ENCODE results near the gene CHST11.

CHST11 gene

DNA sequence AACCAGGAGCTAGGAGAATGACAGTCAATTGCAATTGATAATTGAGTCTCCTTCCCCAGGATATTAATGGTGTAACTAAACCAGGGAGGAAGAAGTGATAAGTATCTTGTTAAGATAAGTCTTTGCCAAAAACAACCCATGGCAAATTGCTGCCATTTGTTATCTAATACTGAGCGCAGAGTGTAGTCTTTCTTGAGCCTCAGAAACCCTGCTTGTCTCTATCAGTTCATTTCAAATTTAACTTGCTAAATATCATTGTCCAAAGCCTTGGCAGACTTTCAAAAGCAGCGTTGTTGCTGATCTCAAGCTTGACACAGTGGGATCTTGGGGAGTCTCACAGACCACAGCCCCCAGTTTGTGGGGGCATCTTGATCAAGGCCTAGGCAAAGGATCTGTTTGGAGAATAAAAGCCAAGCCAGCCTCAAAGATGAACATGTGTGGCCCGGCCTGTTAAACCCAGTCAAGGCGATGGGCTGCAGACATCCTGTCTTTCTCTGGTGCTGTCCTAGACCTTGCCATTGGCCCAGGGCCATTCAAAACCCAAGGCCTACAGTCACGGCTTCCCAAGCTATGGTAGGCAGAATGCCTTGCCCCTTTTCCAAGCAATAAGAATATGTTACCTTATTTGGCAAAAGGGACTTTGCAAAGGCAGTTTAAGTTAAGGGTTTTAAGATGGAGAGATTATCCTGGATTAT, 164.2 kb downstream of the CHST11 start:
- Mint-ChIP-seq H3K36me3 (peaks cover 22% of the 10 kb centered on the region), H3K9me3 (no peaks in the 10 kb centered on the region), H3K27me3 (no peaks in the 10 kb centered on the region), H3K27ac (peak overlapping the region; percentile 21), H3K4me3 (no peak overlapping the region), H3K4me1 (peaks cover 15% of the 10 kb centered on the region)
- CTCF ChIA-PET: no interaction called here
- no peak for DNase-seq

DNA sequence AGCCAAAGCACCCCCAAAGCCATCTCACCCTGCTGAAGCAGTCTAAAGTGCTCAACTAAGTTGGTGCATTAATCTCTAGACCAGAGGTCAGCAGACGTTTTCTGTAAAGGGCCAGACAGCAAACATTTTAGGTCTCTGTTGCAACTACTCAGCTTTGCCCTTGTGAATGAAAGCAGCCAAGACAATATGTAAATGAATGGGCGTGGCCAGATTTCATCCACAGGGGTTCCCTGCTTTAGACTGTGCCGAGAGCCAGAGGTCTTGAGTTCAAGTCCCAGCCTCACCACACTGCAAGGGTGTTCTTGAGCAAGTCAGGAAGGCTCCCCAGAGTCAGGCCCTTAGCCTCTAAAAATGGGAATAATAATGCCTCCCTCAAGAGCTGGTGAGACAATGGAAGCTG, 166.2 kb downstream of the CHST11 start:
- no peak for DNase-seq
- peaks cover 22% of the 10 kb centered on the region for H3K36me3 Mint-ChIP-seq
- H3K9me3 Mint-ChIP-seq: no peaks in the 10 kb centered on the region
- CTCF ChIA-PET: no interaction called here
- H3K4me1 Mint-ChIP-seq: peaks cover 15% of the 10 kb centered on the region
- no peak overlapping the region for H3K4me3 Mint-ChIP-seq
- H3K27ac Mint-ChIP-seq: no peak overlapping the region
- H3K27me3 Mint-ChIP-seq: no peaks in the 10 kb centered on the region

DNA sequence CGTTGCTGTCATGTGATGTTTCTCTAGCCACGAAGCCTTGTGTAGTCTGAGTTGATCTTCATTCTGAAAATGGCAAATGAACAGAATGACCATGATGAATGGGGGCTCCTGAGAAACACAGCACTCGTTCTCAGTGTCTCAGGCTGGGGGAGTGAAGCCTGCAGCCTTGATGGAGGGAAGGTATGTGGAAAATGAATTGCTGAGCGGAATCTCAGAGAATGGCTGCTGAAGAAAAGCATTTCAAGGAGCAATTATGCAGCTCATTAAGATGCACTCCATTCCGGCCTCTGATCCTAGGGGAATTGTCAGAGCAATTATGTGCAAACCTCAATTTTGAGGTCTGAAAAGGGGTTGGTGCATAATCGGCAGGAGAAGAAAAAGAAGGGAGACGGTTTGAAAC, 167.1 kb downstream of the CHST11 start:
- Mint-ChIP-seq H3K36me3 (peaks cover 24% of the 10 kb centered on the region), H3K9me3 (no peaks in the 10 kb centered on the region), H3K4me1 (peaks cover 15% of the 10 kb centered on the region), H3K27ac (no peak overlapping the region), H3K4me3 (no peak overlapping the region), H3K27me3 (no peaks in the 10 kb centered on the region)
- CTCF ChIA-PET: no interaction called here
- no peak for DNase-seq

DNA sequence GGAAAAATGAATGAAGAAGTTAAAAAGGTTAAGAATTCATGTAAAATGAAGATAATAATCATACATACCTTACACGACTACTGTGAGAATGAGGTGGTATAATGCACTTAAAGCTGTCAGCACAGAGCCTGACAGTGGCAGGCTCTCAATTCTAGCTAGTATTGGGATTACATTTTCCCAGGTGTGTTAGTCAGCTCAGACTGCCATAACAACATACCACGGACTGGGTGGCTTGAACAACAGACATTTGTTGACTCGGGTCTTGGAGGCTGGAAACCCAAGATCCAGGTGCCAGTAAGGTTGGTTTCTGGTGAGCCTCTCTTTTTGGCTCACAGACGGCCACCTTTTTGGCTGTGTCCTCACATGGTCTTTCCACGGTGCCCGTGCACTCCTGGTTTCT, 167.8 kb downstream of the CHST11 start:
- DNase-seq: no peak
- peaks cover 21% of the 10 kb centered on the region for H3K36me3 Mint-ChIP-seq
- peaks cover 15% of the 10 kb centered on the region for H3K4me1 Mint-ChIP-seq
- H3K27me3 Mint-ChIP-seq: no peaks in the 10 kb centered on the region
- CTCF ChIA-PET: no interaction called here
- H3K9me3 Mint-ChIP-seq: no peaks in the 10 kb centered on the region
- H3K27ac Mint-ChIP-seq: no peak overlapping the region
- H3K4me3 Mint-ChIP-seq: no peak overlapping the region

DNA sequence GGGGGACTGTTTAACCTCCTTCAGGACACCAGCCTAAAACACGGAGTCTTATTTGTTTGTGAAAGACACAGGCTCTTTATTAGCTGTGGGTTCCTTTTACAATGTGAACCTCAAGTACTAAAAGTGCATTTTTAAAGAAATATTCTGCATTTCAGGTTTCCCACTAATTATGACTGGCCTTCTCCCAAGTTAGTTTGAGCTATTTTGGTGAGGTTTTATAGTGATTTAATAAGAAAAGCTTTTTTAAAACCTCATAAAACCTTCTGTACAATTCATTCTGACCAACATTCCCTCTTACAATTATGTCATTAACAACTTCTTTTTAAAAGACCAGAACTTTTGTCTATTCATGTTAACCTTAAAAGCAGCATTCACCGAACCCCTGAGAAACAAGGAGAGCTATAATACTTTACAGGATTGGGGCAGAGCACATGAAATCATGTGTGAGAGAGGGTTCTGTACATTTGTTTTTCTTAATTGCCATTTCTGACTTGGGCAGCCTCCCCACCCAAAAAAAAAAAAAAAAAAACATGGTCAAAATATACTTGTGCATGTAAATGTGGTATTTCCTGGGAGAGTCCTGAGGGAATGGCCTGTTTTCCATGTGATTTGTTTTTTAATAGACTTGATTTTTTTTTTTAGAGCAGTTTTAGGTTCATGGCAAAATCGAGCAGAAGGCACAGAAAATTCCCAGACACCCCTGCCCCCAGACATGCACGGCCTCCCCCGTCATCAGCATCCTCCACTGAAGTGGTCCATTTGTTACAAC, 169.5 kb downstream of the CHST11 start:
- CTCF ChIA-PET: interaction anchor here (1.8 kb wide), 1 partner anchor 244 kb away, joined by 4 read pairs; no protein-coding TSS in a partner anchor
- peaks cover 11% of the 10 kb centered on the region for H3K4me1 Mint-ChIP-seq
- no peak for DNase-seq
- peaks cover 14% of the 10 kb centered on the region for H3K36me3 Mint-ChIP-seq
- no peaks in the 10 kb centered on the region for H3K27me3 Mint-ChIP-seq
- no peak overlapping the region for H3K4me3 Mint-ChIP-seq
- no peaks in the 10 kb centered on the region for H3K9me3 Mint-ChIP-seq
- no peak overlapping the region for H3K27ac Mint-ChIP-seq

DNA sequence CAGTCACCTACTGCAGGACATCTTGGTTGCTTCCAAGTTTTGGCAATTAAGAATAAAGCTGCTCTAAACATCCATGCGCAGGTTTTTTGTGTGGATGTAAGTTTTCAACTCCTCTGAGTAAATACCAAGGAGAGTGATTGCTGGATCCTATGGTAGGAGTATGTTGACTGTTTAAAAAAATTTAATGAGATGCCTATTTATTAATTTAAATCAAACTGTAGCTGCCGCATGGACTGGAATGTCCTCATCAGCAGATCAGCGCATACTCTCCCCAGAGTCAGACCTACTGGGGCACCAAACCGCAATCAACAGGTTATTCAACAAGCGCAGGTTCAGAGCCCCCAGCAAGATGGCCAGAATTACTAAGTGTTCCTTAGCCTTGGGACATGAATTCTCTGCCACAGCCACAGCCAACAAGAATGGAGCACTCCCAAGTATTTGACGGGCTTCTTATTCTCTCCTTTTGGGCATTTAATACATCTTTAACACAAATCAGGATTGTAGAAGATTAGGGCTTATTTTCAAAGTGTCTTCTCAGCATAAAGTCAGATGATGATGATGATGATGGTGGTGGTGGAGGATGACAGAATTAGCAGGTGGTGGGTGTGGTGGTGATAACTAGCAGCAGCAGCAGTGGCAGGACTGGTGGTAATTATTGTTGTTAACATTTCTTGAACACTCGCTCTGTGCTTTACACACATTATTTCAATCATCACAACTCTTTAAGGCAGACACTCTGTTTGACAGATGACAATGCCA, 170.7 kb downstream of the CHST11 start:
- Mint-ChIP-seq H3K27me3 (no peaks in the 10 kb centered on the region), H3K27ac (no peak overlapping the region), H3K4me3 (no peak overlapping the region), H3K9me3 (no peaks in the 10 kb centered on the region), H3K36me3 (peaks cover 22% of the 10 kb centered on the region), H3K4me1 (peaks cover 11% of the 10 kb centered on the region)
- CTCF ChIA-PET: interaction anchor here (1.8 kb wide), 1 partner anchor 245 kb away, joined by 4 read pairs; no protein-coding TSS in a partner anchor
- DNase-seq: no peak

DNA sequence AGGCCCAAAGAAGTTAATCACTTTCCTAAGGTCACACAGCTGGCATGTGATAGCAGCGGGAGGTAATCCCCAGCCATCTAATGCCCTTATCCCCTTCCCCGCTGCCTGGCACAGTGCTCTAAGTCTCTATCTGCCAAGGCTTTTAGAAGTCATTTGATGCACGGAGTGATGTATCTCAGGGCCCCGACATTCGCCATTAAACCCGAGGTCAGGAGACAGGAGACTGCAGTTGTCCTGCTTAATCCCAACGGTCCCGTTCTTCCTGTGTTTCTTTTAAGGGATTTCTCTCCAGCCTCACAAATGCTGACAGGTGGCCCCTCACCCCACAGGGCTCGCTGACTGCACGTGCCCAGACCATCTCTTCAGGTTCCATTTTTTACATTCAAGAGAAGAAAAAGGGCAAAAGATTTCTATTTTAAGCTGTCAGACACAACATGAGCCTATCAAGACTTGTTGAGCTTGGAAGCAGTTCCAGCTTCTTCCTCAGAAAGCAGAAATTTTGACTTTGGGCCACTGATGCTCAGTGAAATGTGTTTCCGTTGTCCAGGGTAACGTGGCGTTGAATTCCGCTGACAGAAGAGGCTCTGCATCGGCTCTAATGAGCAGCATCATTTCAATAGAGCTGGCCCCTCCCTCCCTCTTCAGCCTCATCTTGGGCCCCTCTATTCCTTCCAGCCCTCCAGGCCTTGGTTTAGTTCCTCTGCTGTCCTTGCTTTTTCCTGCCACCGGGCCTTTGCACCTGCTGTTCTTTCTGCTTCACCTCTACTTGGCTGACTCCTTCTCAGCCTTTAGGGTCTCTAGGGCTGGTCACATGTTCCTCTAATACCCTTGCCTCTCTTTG, 171.5 kb downstream of the CHST11 start:
- H3K36me3 Mint-ChIP-seq: peaks cover 22% of the 10 kb centered on the region
- CTCF ChIA-PET: interaction anchor here (1.8 kb wide), 1 partner anchor 246 kb away, joined by 4 read pairs; no protein-coding TSS in a partner anchor
- peaks cover 10% of the 10 kb centered on the region for H3K4me1 Mint-ChIP-seq
- no peaks in the 10 kb centered on the region for H3K9me3 Mint-ChIP-seq
- no peak for DNase-seq
- no peak overlapping the region for H3K27ac Mint-ChIP-seq
- no peak overlapping the region for H3K4me3 Mint-ChIP-seq
- H3K27me3 Mint-ChIP-seq: no peaks in the 10 kb centered on the region

DNA sequence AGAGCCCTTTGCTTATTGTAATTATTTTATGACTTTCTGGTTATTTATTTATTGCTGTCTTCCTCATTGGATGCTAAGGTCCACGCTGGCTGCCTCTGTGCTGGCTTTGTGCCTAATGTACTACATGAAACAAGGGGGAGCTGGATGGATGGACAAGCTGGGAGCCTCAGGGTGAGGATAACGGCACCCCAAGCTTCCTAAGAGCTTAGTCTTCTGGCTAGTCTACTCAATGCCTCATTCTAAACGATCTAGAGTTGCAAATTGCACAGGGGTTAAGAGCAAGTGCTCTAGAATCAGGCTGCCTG, 172.0 kb downstream of the CHST11 start:
- Mint-ChIP-seq H3K4me3 (no peak overlapping the region), H3K4me1 (peaks cover 6% of the 10 kb centered on the region), H3K9me3 (peaks cover 1% of the 10 kb centered on the region), H3K27me3 (no peaks in the 10 kb centered on the region), H3K36me3 (peaks cover 21% of the 10 kb centered on the region), H3K27ac (no peak overlapping the region)
- DNase-seq: no peak
- CTCF ChIA-PET: interaction anchor here (1.5 kb wide), 1 partner anchor 247 kb away, joined by 4 read pairs; no protein-coding TSS in a partner anchor

DNA sequence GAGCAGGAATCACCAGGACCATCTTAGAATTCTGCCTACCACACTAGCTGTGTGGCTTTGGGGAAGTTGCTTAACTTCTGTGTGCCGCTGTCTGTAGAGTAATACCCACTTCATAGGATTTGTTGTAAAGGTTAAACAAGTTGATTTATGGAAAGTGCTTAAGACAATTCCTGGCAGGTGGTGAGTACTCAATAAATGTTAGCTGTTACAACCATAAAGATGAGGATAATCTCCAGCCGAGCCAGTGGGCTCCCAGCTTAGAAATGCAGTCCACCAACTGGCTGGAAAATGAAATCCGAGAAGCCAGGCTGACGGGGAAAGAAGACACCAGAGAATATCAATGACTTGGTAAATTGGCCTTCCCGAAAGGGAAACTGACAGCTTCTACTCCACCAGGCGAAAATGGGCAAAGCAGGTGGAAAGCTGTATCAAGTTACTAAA, 173.5 kb downstream of the CHST11 start:
- Mint-ChIP-seq H3K27me3 (no peaks in the 10 kb centered on the region), H3K9me3 (peaks cover 2% of the 10 kb centered on the region), H3K27ac (no peak overlapping the region), H3K4me3 (no peak overlapping the region), H3K36me3 (peaks cover 23% of the 10 kb centered on the region), H3K4me1 (no peaks in the 10 kb centered on the region)
- CTCF ChIA-PET: interaction anchor here (1.5 kb wide), 1 partner anchor 248 kb away, joined by 4 read pairs; no protein-coding TSS in a partner anchor
- no peak for DNase-seq

DNA sequence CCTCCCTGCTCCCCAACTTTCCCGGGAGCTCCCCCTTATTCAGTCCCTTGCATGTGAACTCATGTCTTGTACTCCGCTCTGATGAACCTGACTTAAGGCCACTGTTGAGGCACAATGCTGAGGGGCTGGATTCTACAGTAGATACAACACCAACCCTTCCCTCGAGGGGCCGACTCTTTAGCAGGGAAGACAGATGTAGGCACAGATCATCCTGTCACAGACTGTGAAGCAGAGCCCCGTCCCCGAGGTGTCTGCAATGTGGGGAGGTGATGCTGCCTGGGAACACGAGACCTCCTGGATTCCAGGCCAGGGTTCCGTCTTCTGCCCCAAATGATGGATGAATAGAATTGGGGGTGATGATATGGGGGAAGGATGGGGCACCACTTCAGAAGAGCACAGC, 175.1 kb downstream of the CHST11 start:
- H3K9me3 Mint-ChIP-seq: peaks cover 2% of the 10 kb centered on the region
- CTCF ChIA-PET: interaction anchor here (1.3 kb wide), 1 partner anchor 250 kb away, joined by 3 read pairs; no protein-coding TSS in a partner anchor
- H3K4me1 Mint-ChIP-seq: no peaks in the 10 kb centered on the region
- no peak for DNase-seq
- no peak overlapping the region for H3K4me3 Mint-ChIP-seq
- no peak overlapping the region for H3K27ac Mint-ChIP-seq
- H3K27me3 Mint-ChIP-seq: no peaks in the 10 kb centered on the region
- peaks cover 26% of the 10 kb centered on the region for H3K36me3 Mint-ChIP-seq

DNA sequence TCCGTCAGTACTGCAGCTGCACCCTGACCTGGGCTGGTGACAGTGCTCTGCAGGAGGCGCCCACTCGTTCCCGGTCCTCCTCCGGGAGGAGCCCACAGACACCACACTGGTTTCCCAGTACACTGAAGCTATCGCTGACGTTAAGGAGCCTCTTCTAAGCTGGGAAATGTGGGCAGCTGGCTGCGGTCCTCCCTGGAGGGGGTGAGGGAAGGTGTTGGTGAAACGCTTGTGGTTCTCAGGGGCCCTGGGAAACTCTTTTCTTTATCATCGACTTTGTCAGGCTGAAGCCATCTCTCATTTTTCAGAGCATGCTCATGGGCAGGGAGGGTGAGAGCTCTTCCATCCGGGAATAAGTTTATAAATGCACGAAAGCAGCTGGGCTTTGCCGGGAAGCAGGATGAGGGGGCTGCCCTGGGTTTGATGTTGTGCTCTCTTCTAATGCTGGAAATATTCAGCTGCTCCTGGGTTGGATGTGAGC, 176.0 kb downstream of the CHST11 start:
- H3K4me3 Mint-ChIP-seq: no peak overlapping the region
- no peak for DNase-seq

DNA sequence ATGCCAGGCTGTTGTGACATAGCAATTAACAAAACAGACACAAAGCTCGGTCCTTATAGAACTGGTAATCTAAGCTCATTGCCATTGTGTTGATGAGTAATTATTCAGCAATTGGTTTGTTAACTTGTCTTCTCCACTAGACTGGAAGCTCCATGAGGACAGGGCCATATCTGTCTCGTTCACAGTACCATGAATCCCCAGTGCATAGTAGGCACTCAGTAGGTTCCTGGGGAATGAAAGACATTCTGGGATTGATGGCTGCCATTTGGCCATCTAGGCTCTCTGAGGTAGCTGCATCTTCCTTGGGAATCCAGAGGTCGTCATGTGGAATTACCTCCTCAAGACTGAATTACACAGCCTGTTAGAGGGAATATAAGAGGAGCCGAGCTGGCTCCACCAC, 177.3 kb downstream of the CHST11 start:
- Mint-ChIP-seq H3K4me1 (peaks cover 15% of the 10 kb centered on the region), H3K36me3 (peaks cover 26% of the 10 kb centered on the region), H3K9me3 (peaks cover 2% of the 10 kb centered on the region), H3K27me3 (no peaks in the 10 kb centered on the region), H3K4me3 (no peak overlapping the region), H3K27ac (no peak overlapping the region)
- DNase-seq: no peak
- CTCF ChIA-PET: interaction anchor here (0.7 kb wide), 1 partner anchor 17 kb away, joined by 3 read pairs; no protein-coding TSS in a partner anchor

More for the DNA sequence above, 176.0 kb downstream of the CHST11 start:
- CTCF ChIA-PET: interaction anchor here (1.3 kb wide), 1 partner anchor 251 kb away, joined by 3 read pairs; no protein-coding TSS in a partner anchor
- Mint-ChIP-seq H3K27ac (no peak overlapping the region), H3K4me1 (peaks cover 4% of the 10 kb centered on the region), H3K9me3 (peaks cover 2% of the 10 kb centered on the region), H3K36me3 (peaks cover 27% of the 10 kb centered on the region), H3K27me3 (no peaks in the 10 kb centered on the region)

DNA sequence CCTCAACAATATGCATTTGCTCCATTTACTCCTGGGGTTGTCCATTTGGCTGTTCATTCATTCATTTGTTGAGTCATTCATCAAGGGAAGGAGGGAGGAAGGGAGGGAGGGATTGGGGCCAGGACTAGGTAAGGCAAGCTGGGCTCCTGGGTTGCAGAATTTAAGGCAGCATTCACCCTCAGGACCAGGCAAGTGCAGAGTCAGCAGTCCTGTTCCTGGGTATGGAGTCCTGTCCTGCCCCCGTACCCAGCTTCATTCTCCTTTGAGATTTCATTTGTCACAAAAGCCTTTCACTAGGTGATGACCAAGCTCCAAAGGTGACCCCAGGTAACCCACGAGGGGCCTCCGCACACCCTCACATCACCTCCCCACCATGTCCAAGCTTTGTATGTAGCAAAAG, 178.1 kb downstream of the CHST11 start:
- no peak overlapping the region for H3K4me3 Mint-ChIP-seq
- peaks cover 16% of the 10 kb centered on the region for H3K4me1 Mint-ChIP-seq
- H3K36me3 Mint-ChIP-seq: peaks cover 35% of the 10 kb centered on the region
- CTCF ChIA-PET: interaction anchor here (1.6 kb wide), 1 partner anchor 253 kb away, joined by 3 read pairs; no protein-coding TSS in a partner anchor
- no peak overlapping the region for H3K27ac Mint-ChIP-seq
- H3K9me3 Mint-ChIP-seq: peaks cover 8% of the 10 kb centered on the region
- H3K27me3 Mint-ChIP-seq: no peaks in the 10 kb centered on the region
- DNase-seq: no peak

All from activated naive CD4-positive, alpha-beta T cell treated with anti-CD3 and anti-CD28 coated beads, Interleukin-2, amount 10 ng/mL, durations not matched to agents 7 days and 5 days (primary cell).